Glutamatergic neuron (in vitro differentiated cells): ENCODE results near the gene UBAC1. TPM values are rescaled to one million over a fixed set of nuclear protein-coding genes. Genes with fewer than 3 reads are reported as not detected.
"Not testable (repeated sequence)": the region's sequence is repeated elsewhere in the genome, so short reads cannot be mapped to it uniquely, and the experiment has no call there.

Experiments used
- DNase-seq: peaks from one replicate; pipeline ENCODE4 v3.0.0; 2022
- H3K27ac Mint-ChIP-seq: one replicate; pipeline ENCODE4 v1.8.0; 2020; ENCODE audit warnings: mild to moderate bottlenecking, mixed read lengths, inconsistent platforms; ENCODE audit not compliant: unreplicated experiment
- H3K27me3 Mint-ChIP-seq: one replicate; pipeline ENCODE4 v1.8.0; 2020; ENCODE audit warnings: mild to moderate bottlenecking, moderate library complexity, mixed read lengths, inconsistent platforms; ENCODE audit not compliant: unreplicated experiment
- H3K36me3 Mint-ChIP-seq: one replicate; pipeline ENCODE4 v1.8.0; 2020; ENCODE audit warnings: mild to moderate bottlenecking, mixed read lengths, inconsistent platforms; ENCODE audit not compliant: unreplicated experiment
- H3K4me1 Mint-ChIP-seq: one replicate; pipeline ENCODE4 v1.8.0; 2020; ENCODE audit warnings: mild to moderate bottlenecking, low read depth, mixed read lengths, inconsistent platforms; ENCODE audit not compliant: unreplicated experiment
- H3K4me3 Mint-ChIP-seq: one replicate; pipeline ENCODE4 v1.8.0; 2020; ENCODE audit warnings: mild to moderate bottlenecking, mixed read lengths, inconsistent platforms; ENCODE audit not compliant: unreplicated experiment
- H3K9me3 Mint-ChIP-seq: one replicate; pipeline ENCODE4 v1.8.0; 2020; ENCODE audit warnings: mild to moderate bottlenecking, moderate library complexity, mixed read lengths, inconsistent platforms; ENCODE audit not compliant: unreplicated experiment
- CTCF ChIP-seq: fragments of 200-600 bp; sonication (generic); IDR thresholded peaks from one replicate; pipeline ENCODE4 v1.5.0; 2021; ENCODE audit not compliant: partially characterized antibody, unreplicated experiment
- total RNA-seq: library from RNA; stranded (reverse); fragmentation: NEBNext Ultra II Directional; extraction: Animal tissue kit (Norgen Biotek cat#: 25700); gene quantifications from one replicate; pipeline ENCODE4 v1.2.1, GENCODE V29; 2021; ENCODE audit not compliant: unreplicated experiment

UBAC1 gene
- total RNA-seq, 1 donor from 2014 or later, result 48.4 TPM

GRCh38 chr9:135946392-135946994 lies 14.7 kb downstream of the UBAC1 start:
- Mint-ChIP-seq H3K4me3 (no peak overlapping the region), H3K27me3 (peaks cover 4% of the 10 kb centered on the region), H3K4me1 (peaks cover 19% of the 10 kb centered on the region), H3K27ac (no peak overlapping the region), H3K36me3 (peaks cover 4% of the 10 kb centered on the region), H3K9me3 (peaks cover 3% of the 10 kb centered on the region)
- no peak for DNase-seq
- TF ChIP-seq CTCF, result no peak

- DNase-seq, result no peak
- H3K4me1 Mint-ChIP-seq, result peaks cover 19% of the 10 kb centered on the region
- H3K27ac Mint-ChIP-seq, result no peak overlapping the region
- peaks cover 4% of the 10 kb centered on the region for H3K36me3 Mint-ChIP-seq
- no peak overlapping the region for H3K4me3 Mint-ChIP-seq
- no peak for TF ChIP-seq CTCF
- peaks cover 3% of the 10 kb centered on the region for H3K9me3 Mint-ChIP-seq
- peaks cover 4% of the 10 kb centered on the region for H3K27me3 Mint-ChIP-seq
Measured at GRCh38 chr9:135945969-135946368, 15.2 kb downstream of the UBAC1 start.

- Mint-ChIP-seq H3K36me3 (peaks cover 4% of the 10 kb centered on the region), H3K4me3 (no peak overlapping the region), H3K27me3 (peaks cover 4% of the 10 kb centered on the region), H3K4me1 (peaks cover 12% of the 10 kb centered on the region), H3K27ac (no peak overlapping the region), H3K9me3 (peaks cover 3% of the 10 kb centered on the region)
- no peak for DNase-seq
- no peak for TF ChIP-seq CTCF
Measured at GRCh38 chr9:135944444-135945252, 16.5 kb downstream of the UBAC1 start.

GRCh38 chr9:135943604-135944003 lies 17.6 kb downstream of the UBAC1 start:
- H3K36me3 Mint-ChIP-seq, H3K27ac Mint-ChIP-seq, H3K4me3 Mint-ChIP-seq, DNase-seq, H3K27me3 Mint-ChIP-seq, H3K9me3 Mint-ChIP-seq, H3K4me1 Mint-ChIP-seq: not testable (repeated sequence)

- Mint-ChIP-seq H3K4me3 (no peak overlapping the region), H3K9me3 (peaks cover 3% of the 10 kb centered on the region), H3K36me3 (peaks cover 11% of the 10 kb centered on the region), H3K4me1 (no peaks in the 10 kb centered on the region), H3K27me3 (peaks cover 7% of the 10 kb centered on the region), H3K27ac (no peak overlapping the region)
- TF ChIP-seq CTCF, result no peak
- DNase-seq, result no peak
Measured at GRCh38 chr9:135941288-135941995, 19.7 kb downstream of the UBAC1 start.
